ENCODE measurements around the gene CDHR1. TPM values are rescaled to one million over a fixed set of nuclear protein-coding genes. Genes with fewer than 3 reads are reported as not detected.

Gene CDHR1
- total RNA-seq, 1 experiment from 2014 or later = 0.07 TPM

DNA sequence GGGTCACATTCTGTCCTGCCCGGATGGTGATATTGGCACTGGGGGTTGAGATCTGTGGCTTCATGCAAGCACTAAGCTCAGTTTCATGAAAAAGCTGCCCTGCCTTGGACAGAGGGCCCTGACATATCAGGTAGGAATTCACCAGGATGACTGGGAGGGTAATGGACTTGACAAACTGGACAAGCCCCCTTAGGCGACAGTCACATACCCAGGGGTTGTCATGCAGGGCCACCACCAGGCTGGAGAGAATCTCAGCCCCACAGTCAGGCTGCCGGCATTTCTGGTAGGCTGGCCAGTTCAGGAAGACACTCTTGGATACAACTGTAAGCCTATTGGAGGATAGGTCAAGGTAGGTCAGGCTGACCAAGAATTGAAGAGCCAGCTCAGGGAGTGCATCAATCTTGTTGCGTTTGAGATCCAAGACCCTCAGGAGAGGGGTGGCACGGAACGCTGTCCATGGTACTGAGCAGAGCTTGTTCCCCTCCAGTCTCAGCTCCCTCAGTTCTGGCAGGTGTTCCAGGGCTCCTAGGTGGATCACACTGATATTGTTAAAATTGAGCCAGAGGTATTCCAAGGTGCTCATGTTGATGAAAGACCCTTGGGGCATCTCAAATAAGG, 30.2 kb downstream of the CDHR1 start:
- no peak for DNase-seq (ENCODE audit: extremely low read depth, low read depth)

DNA sequence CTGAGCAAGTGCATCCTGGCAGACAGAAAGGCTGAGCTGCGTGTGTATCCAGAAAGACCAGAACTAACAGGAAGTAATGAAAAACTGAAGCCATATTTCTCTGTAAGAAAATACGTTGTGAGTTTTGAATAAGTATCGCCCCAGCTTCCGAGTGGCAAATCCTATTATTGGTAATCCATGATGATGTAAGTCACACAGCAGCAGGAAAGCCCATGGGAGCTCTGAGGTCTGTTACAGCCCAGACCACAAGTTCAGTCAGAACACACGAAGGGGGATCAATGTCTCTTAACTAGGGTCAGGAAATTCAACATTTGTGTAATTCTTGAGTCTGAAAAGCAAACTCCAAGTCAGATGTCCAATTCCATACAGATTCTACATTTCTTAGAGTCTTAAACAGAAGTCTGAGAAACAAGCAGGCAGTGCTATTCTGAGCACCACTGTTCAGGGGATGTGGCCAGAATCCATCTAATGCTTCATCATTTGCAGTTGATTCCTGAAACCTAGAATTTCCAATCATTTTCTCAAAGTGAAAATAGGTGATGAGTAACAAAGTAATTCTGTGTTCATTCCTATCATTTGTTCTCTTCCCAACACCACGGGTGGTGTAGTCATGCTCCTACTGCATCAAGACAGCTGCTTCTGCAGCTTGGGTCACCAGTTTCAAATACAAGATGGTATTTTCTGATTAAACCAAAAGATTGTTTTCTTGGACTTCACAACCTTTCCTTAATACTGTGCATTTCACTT, 31.3 kb downstream of the CDHR1 start, which contains the start of gene LRIT2:
Gene LRIT2 (minus strand): TSS at position 118 of the 747 bp plus-strand sequence. CDS start 24 bp downstream, at position 94.
- DNase-seq (ENCODE audit: extremely low read depth, low read depth) = no peak

DNA sequence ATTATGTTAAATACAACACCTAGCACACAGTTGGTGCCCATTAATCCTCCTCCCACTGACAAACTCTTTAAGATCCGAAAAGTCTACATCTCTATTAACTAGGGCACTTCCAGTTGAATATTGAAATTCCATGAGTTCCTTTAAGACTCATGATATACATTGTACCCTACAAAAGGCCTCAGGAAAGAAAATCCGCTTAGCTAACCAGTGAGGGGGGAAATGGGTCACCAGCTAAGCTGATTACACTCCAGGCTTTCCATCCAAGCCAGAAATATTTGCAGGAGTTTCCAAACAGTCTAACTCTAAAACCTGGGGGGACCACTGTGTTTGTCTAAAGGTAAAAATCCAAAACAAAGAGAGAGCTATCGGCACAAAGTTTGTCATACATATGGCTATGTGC, 32.3 kb downstream of the CDHR1 start:
- no peak for DNase-seq (ENCODE audit: extremely low read depth, low read depth)

DNA sequence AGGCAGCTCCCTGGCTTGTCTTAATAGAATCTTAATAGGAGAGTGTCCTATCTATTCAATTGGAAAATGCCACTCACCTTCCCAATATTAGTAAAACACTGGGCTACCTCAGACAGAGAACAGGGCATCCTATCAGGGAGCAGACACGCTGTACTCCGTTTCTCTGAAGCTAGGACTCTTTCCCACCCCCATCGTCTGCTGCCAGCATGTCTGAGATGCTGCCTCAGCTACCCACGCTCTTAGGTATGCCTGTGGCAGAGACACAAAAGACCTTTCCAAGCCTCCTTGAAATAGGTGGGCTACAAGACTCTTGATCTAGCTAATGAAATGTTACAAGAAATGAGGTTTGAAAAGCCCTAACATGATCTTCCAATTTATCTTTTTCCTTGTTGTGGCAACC, 33.5 kb downstream of the CDHR1 start:
- DNase-seq (ENCODE audit: extremely low read depth, low read depth) = no peak

DNA sequence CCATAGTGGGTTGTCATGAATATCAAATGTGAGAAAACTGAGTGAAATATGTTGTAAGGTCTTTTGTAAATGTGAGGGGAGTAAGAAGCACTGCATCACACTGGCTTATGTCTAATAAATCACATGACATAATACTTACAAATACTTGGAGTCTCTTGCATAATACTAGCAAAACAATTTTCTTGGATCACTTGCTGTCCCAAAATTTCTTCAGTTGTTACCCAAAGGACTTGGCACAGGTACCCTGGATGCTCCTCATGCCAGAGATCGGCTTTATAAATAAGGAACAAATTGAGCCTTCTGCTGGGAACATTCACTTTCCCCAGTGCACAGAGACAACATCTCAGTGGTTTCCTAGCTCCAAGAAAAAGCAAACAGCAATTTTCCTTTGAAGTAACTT, 36.0 kb downstream of the CDHR1 start:
- DNase-seq (ENCODE audit: extremely low read depth, low read depth) = no peak

DNA sequence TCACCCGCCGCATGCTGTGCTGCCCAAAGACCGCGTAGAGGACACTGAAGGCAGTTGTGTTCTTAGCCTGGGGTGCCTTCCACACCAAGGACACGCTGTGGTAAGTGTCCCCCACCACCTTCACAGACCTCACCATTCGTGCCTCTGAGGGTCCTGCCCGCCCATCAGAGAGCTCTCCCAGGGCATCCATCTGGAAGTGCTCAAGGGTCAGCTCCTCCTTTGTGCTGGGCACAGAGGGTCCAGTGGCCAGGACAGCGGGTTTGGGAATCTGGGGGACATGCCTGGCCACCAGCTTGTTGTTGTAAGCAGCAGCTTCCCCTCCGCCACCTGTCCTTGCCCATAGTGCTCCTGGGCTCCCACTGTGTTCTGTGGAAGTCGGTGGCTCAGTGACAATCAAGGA, 38.0 kb downstream of the CDHR1 start:
- DNase-seq (ENCODE audit: extremely low read depth, low read depth) = no peak

DNA sequence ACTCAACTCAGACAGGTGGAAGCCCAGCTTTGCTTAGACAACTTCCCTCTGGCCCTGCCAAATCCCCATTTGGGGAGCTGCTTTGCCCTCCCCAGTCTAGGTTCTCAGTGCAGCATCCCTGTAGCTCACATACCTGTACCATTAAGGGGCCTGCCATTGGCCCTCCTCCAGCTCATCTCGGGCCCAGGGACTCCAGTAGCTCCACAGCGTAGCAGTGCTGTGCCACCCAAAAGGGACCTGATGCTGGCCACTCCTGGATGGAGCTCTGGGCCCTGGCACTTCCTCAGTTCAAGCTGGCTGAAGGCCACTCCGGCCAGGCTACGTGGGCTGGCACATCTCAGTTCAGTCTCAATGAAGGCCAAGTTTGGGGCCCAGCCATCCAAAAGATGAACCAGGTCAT, 39.6 kb downstream of the CDHR1 start:
- no peak for DNase-seq (ENCODE audit: extremely low read depth, low read depth)

DNA sequence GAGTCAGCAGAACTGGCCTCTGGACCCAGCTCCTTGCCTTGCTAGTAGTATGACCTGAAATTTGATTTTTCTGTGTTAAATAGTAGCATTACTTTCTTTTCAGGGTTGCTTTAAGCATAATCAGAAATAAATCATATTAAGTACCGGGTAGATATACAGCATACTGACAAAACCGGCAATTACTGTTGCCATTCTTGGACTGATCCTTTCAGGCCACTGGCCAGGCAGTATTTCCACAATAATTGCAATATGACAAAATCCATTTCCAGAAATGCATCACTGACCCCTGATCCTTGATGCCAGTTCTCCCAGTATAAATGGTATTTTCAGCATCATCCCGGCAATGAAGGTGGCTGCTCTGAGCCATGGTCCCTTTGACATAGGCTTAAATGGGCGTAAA, 40.1 kb downstream of the CDHR1 start:
- no peak for DNase-seq (ENCODE audit: extremely low read depth, low read depth)

DNA sequence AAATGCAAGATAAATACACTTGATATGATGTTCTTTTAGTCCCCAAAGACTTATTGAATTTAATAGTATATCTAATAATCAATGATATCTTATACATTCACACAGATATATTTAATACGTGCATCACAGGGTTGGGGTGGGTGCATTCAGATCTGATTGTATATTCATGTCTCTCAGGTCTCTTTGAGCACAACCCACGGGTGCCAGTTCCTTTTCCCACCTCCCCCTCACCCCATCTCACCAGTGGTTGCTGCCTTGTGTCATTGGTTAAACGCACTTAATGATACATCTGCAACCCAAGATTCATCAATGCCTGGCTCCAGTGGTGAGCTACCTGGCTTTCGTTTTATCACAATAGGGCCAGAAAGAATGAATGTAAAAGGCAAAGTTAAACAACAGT, 40.8 kb downstream of the CDHR1 start:
- DNase-seq (ENCODE audit: extremely low read depth, low read depth) = no peak

DNA sequence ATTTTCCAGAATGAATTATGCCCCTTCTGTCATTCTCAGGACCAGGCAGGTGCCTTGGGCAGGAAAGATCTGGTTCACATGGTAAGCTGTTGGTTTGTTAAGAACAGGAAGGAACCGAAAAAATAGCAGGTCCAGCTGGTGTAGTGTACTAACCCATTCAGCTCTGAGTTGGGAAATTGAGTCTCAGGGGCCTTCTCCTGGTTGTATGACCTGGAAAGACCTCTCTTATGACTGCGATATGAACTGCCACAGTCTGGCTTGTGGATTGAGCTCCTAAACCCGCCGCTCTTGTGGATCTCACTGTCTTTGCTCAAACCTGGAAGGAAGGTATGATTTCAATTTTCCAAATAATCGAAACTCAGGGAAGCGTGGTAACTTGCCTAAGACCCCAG, 42.5 kb downstream of the CDHR1 start:
- no peak for DNase-seq (ENCODE audit: extremely low read depth, low read depth)

DNA sequence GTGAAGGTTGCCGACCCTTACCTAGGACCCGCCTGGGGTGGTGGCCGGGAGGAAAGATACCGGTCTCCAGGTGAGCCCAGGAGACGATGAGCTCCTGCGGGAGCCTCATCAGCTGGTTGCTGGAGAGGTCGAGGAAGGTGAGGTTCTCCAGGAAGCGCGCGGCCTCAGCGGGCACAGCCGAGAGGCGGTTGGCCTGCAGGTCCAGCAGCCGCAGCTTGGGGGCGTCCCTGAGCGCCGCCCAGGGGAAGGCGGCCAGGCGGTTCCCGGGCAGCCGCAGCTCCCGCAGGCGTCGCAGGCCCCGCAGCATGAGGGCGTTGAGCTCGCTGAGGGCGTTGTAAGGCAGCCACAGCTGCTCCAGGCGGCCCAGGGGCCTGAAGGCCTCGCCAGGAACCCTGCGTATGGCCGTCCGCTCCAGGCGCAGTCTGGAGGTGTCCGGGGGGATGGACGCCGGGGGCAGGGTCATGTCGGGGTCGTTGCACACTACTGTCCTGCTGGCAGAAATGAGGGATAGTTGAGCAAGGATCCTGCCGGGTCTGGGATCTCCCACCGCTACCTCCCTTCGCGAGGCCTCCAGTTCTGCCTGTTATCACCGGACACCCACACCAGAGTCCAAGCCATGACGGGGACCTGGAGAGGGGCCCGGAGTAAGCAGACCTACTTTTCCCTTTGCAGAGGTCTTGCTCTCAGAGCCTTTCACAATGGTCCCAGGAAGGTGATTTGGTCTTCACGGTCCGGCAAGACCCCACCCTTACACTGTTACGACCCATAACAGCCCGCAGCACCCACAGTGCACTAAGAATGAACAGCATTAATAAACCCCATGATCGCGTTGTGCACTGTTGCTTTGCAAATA, 43.1 kb downstream of the CDHR1 start:
- no peak for DNase-seq (ENCODE audit: extremely low read depth, low read depth)

DNA sequence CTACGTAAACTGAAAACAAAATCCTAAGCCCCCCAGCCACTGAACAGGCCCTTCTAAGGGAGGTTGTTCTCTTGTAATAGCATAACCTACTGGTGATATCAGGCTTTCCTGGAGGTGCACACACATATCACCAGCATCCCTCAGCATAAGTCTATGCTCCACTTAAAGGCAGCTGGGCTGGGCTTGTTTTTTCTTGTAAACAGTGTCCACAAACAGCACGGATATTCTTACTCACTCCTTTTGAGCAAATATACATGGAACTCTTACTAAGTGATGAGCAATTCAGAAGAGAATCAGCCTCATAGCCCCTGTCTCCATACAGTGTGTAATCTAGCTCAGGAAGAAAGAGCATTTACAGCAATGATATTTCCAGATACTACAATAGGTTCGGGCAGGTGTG, 44.6 kb downstream of the CDHR1 start:
- no peak for DNase-seq (ENCODE audit: extremely low read depth, low read depth)

DNA sequence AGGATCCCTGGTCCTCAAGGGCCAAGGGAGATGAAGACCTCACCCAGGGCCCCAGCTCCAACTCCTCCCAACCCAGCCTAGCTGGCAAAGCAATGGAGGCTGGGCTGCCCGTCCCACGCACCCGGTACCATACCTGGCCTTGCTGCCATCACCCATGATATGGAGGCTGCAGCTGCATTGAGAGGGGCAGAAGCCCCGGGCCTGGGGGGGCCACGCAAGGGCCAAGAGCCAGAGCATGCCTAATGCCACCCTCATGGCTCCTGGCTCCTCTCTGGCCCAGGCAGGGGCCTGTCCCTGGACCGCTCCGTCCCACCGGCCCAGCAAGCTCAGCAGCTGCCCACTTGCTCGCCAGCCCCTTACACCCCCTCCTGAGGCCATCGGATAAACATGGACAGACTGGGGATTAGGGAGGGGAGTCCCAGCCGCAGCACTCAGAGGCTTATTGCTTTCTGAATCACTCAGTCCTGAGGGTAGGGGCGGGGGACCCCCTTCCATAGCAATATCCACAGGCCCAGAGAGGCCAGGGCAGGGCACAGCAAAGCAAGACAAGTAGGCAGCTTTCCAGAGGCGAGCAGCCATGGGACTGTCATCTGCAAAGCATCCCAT, 47.0 kb downstream of the CDHR1 start, which contains the start of gene LRIT1:
Gene LRIT1 (minus strand): TSS at position 362 of the 606 bp plus-strand sequence. CDS start 107 bp downstream, at position 255.
- DNase-seq (ENCODE audit: extremely low read depth, low read depth) = no peak

DNA sequence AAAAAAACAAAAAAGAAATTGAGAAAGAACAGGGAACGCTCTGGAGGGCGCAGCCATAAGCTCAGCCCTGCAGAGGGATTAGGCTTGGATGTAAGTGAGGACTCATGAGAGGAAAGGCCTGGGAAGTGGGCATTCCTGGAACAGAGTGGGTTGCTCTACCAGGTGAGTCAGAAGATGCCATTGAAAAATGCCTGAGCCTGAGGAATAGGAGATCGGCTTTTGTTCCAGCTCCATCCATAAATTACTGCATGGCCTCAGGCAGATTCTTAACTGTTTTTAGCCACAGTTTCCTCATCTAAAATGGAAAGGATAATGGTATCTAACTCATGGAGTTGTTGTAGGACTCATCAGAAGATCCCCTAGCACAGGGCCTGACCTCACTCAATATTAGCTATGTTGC, 49.4 kb downstream of the CDHR1 start:
- DNase-seq (ENCODE audit: extremely low read depth, low read depth) = no peak

DNA sequence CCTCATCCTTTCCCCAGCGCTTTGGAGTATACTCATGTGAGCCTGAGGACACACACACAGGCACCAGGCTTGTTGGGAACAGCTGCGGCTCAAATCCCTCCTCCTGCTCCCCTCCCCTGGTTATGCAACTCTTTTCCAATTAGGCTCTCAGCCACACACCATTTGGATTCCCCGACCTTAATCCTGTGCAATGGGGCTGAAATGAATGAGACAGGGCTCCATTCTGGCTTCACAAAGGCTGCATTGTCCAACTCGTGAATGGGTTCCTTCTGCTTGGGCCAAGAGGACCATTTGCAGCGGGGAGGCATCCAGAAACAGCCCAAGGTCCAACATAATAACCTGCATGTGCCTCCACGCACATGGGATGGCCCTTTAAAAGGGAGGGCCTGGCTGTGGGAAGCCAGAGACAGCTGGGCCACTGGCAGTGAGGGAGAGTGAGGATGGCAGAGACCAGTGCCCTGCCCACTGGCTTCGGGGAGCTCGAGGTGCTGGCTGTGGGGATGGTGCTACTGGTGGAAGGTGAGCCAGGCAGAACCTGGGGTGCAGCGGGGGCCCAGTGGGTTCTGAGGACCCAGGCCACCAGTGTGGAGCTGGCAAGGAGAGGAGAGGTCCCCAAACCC, 50.4 kb downstream of the CDHR1 start, which contains the start of gene RGR:
Gene RGR (plus strand): TSS at position 403 of the 620 bp plus-strand sequence. CDS start 38 bp downstream, at position 441.
- no peak for DNase-seq (ENCODE audit: extremely low read depth, low read depth)

DNA sequence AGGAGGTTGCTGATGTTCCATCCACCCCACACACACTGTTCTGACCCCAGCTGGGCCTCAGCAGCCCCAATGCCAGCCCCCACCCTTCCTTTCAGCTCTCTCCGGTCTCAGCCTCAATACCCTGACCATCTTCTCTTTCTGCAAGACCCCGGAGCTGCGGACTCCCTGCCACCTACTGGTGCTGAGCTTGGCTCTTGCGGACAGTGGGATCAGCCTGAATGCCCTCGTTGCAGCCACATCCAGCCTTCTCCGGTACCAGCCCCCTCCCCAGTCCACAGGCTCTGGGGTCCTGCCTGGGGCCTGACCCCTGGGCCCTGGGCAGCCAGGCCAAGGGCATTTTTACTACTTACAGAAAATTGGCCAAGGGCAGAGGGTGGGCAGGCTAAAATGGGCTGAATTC, 53.2 kb downstream of the CDHR1 start:
- DNase-seq (ENCODE audit: extremely low read depth, low read depth) = no peak

DNA sequence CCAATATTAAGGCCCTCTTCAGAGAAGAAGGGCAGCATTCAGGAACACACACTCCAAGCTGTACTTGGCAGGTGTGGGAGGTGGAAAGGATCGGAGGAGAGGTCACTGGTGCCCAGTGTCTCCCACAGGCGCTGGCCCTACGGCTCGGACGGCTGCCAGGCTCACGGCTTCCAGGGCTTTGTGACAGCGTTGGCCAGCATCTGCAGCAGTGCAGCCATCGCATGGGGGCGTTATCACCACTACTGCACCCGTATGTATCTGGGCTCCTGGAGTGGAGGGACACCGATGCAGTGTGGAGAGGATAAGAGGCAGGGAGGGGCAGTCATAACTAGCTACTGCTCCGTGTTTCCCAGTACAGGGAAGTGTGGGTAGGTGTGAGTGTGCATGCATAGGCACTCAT, 54.5 kb downstream of the CDHR1 start:
- no peak for DNase-seq (ENCODE audit: extremely low read depth, low read depth)

DNA sequence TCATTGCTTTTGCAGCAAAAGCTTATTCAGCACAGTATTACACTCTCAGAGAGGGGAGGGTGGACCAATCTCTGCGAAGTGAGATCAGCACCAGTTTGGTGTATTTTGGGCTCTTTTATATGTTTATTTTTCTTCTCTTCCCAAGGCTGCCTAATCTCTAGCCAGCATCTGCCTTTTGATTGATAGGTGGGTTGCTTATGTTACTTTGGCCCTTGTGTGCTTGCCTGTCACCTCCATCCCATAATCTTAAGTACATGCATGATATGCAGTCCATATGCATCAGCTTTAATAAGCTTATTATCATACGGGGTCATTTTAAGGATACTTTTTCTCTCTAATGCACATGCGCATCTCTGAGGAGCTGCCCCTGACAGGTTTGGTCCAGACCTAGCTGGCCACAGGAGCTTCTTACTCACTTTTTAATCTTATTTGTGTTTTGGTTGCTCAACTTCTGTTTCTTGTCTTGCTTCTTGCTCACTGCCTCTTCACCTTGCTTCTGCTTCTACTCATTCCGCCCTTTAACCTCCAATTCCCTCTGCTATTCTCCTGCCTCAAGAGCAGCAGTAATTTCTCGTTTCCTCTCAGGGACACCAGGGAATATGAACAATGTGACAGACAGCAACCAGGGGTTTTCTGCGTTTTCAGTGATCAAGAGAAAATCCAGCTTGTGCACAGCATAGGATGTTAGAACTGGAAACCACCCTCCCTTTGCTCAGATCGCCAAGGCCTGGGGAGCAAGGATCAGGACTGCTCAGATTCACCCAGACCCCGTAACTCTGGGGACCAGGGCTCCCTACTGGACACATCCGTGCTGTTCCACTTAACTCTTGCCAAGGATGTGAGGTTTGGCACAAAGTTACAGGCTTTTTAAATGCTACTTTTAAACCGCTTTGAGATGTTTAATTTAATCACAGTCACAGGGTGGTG, 60.5 kb downstream of the CDHR1 start:
- DNase-seq (ENCODE audit: extremely low read depth, low read depth) = no peak

Measured in NCI-H460 (cell line).